ENCODE results near the gene TMCC1.

Gene TMCC1

DNA sequence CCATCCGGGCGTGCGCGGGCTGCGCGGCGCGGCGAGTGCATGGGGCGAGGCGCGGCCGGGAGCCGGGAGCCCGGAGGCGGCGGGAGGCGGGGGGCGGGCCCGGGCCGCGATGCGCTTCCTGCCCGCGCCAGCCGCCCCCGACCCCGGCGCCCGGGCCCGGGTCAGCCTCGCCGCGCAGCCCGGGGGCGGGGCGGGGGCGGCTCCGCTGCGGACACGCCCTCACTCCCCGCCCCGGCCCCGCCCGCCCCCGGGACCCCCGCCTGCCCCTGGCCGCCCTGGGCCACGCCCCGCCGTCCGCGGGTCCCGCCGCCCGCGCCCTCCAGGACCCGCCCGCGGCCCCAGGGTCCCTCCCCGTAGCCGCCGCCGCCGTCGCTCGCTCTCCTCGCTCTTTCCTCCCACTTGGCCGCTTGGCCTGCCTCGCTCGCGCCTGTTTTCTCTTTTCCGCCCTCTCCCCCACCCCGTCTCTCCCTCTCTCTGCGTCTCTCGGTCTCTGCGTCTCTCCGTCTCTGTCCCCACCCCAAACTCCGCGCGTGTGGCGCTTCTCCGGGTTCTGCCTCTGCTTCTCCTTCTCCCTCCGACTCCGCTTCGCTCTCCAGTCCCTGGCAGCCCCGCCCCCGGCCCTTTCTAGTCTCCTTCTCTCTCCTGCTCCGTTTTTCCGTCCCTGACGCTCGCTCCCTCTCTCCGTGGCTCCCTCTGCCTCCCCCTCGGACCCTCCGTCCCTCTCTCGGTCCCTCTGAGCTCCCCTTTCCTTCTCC lies 286.7 kb downstream of the TMCC1 start, which contains the start of gene PLXND1:
TSS of gene PLXND1 (minus strand) at position 41 of the 755 bp plus-strand sequence. CDS start at position 4, 37 bp downstream.
- DNase-seq, result peak; percentile 31 to 69

DNA sequence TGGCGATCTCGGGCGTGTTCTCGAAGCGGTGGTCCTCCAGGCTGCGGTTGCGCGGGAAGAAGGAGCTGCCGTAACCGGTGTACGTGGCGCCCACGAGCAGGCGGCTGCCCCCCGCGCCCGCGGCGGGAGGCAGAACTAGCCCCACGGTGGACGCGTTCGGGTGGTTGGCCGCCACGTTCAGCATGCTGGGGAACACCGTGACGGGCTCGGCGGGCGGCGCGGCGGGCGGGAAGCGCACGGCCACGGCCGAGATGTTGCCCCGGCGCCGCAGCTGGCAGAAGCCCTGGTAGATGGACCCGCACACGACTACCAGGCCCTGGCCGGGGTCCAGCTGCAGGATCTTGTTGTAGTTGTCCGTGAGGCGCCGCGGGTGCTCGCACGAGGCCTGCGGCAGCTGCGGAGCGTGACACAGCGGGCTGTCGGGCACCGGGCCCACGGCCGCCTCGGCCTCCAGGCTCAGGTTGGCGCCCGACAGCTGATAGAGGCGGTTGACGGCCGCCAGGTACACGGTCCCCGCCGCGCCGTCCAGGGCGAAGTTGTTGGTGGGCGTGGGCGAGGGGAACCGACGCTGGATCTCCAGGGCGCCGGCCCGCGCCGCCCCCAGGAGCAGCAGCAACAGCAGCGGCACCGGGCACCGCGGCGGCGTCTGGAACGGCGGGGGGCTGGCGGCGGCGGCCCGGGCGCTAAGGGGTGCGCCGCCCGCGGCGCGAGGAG lies 287.4 kb downstream of the TMCC1 start:
- no peak for DNase-seq

GRCh38 chr3:129605203-129605921 lies 288.1 kb downstream of the TMCC1 start:
- DNase-seq, result peak in 1 of 2 donors; percentile 41

GRCh38 chr3:129604767-129605166 lies 288.7 kb downstream of the TMCC1 start:
- DNase-seq, result no peak

DNA sequence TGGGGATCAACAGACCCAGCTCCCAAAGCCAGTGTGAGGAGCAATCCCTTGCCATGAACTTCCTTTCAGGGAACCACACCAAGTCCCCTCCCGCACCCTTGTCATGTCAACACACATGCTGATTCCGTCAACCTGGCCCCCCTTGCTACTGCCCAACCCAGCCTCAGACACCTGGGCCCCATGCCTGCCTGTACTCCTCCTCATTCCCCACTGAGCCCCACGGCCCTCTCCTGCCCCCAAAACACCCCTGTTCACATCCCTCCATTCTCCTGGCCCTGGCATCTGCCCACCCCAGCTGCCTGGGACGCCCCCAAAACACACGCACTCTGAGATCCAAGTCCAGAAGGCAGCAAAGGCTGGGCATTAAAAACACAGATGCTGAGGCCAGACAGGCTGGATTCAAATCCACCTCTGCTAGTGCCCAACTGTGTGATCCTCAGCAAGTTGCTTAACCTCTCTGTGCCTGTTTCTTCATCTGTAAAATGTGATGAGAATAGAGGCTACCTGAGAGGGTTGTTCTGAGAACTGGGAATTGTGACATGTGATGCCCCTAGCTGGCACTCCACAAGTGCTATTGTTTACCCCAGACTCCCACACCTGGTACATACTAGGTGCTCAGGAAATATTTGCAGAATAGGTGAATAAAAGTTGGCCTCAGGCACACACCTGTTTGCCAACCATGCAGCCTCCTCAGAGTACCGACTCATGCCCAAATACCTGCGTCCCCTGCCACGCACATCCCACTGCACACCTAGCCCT lies 289.3 kb downstream of the TMCC1 start:
- DNase-seq, result no peak

DNA sequence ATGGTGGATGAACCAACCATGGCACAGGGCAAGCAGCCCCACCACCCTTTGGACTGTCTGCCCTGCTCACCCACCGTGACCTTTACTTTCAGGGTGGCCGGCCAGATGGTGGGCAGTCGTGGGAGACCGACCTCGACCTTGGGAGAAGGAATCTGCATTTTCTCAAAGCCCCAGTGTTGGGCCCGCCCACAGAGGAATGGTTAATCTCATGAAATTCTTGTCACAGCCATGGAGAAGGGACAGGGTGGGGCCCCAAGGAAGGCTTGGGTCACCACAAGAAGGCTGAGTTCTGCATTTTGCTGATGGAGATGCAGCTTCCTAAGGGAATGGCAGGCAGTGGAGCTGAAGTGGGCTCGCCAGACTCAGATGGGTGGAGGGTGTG lies 290.0 kb downstream of the TMCC1 start:
- DNase-seq, result no peak

DNA sequence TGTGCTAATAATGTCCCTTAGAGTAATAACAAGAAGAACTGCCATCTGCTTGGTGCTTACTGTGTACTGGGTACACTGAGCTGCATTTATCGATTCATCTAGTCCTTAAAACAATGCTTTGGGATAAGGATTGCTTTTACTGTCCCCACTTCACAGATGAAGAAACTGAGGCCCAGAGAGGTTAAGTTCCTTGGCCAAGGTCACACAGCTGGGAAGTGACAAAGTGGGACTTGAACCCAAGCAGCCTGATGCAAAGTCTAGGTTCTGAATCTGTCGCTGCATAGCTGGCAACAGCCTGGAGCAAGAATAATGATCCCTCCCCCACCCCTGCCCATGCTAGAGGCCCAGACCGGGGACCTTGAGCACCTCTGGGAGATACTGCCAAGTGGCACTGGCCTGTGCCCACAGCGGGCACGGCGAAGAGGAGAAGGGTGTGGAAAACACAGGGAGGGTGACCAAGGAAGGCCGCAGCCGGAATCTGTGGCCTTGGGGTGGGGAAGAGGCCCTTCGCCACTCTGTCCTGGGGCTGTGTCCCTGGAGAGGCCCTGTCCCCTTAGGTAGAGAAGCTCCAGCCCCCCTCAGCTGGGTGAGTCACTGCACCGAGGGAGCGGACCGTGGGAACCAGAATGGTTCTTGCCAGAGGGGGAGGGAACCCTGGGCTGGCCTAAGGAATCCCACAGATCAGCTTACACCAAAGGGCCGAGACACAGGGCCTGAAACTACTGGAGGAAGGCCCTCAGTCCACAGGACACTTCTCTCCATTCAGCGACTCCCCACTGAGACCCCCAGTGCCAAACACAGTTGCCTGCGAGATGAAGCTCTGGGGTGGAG lies 290.6 kb downstream of the TMCC1 start:
- DNase-seq, result no peak

DNA sequence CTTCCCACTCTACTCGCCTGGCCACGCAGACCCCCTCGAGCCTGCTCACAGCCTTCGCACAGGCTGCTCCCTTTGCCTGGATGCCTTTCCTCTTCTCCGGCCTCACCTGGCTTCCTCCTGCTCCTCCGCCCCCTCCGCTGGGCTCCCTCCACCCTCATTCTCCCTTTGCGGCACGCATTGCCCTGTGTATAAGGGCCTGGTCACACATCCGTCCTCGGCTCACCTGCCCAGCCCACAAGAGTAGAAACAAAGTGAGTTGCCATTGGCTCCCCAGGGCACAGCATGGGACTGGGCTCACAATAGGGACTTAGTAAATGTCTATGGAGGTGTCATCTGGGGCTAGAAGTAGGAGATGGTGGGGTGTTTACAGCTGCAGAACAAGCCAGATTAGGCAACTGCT lies 291.2 kb downstream of the TMCC1 start:
- no peak for DNase-seq

DNA sequence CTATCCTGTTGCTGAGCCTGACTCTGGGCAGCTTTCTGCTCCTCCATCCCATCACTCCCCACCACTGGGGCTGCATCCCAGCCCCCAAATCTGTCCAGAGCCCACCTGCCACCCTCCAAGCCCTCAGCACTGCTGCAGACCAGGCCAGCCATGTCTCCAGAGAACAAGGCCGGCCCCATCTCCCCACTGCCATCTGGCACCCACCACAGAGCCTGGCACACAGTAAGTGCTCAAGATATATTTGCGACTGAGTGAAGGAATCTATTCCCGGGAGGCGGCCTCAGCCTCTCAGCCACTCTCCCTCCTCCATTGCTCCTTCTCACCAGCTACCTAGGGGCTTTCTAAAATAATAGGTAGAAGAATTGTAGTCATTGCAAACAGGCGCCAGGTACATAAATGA lies 291.8 kb downstream of the TMCC1 start:
- no peak for DNase-seq

DNA sequence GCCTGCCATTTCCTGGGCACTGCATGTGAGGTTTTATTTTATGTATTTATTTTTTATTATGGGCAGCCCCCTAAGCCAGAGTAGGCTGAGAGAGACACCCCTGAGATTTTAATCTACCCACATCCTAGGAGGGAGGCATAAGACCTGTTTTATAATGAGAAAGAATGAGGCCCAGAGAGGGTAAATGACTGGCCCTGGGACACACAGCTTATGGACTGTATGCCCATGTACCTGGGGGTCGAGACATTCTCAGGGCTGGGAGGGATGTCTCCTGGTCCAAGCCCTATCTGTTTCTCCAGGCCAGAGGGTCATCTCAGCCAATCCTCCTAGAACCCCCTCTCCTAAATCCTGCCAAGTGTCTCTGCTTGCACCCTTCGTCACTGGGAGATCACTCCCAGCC lies 293.2 kb downstream of the TMCC1 start:
- DNase-seq, result no peak

DNA sequence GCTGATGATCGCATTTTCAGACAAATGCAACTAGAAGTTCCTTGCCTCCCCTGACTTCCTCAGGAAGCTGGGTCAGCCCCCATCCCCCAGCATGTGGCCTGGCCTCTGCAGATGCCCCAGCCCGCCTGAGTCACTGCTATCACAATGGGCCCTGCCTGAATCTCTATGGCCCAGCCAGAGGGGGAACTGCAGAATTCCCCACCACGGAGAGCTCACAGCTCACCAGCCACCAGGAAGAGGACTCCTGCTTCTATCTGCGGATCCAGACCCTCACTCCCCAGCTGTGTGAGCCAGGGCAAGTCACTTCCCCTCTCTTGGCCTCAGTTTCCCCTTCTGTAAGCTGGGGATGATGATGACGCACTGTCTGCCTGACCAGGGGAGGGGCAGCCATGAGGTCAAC lies 293.9 kb downstream of the TMCC1 start:
- peak in 1 of 2 donors; percentile 66 for DNase-seq

- DNase-seq, result no peak
These were observed 294.4 kb downstream of the TMCC1 start for GRCh38 chr3:129599073-129599472.

- no peak for DNase-seq
These were observed 295.0 kb downstream of the TMCC1 start for GRCh38 chr3:129598484-129598883.

GRCh38 chr3:129598000-129598381 lies 295.5 kb downstream of the TMCC1 start:
- DNase-seq, result no peak
